ENCODE results near the gene ENTHD1. TPM values are rescaled to one million over a fixed set of nuclear protein-coding genes. Genes with fewer than 3 reads are reported as not detected.

ENTHD1 gene
- total and polyA plus RNA-seq, 2 donors (not counting 3 experiments of a cell fraction or from before 2014, with no cell fraction given): not detected

DNA sequence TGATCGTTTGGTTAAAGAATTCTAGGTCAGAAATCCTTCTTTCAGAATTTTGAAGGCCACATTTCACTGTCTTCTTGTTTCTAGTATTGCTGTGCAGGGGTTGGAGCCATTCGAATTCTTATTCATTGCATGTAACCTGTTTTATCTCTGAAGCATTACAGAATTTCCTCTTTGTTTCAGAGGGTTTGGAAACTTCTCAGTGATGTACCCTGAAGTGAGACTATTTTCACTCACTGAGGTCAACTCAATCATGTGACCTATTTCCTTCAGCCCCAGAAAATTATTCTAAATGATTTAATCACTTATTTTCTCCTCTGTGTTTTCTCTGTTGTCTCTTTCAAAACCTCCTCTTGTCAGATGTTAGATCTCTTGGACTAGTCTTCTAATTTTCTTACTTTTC, 147.8 kb downstream of the ENTHD1 start:
- Histone ChIP-seq H3K9me3 (replicated peaks; ENCODE audit: control insufficient read depth, insufficient read depth, low read length) (no peaks in the 10 kb centered on the region), H3K27ac (ENCODE audit: insufficient read depth, low read depth, low read length) (no peak overlapping the region), H4K20me1 (replicated peaks; ENCODE audit: control insufficient read depth, extremely low read depth, insufficient read depth, low read length) (no peaks in the 10 kb centered on the region), H2AFZ (ENCODE audit: low read depth, low read length) (no peak overlapping the region), H3K27me3 (ENCODE audit: control insufficient read depth in 2 of 2, insufficient read depth in 2 of 2, low read length in 2 of 2) (peaks cover 2 to 20% of the 10 kb centered on the region in 2 experiments), H3K9ac (replicated peaks; ENCODE audit: extremely low read depth, insufficient read depth, low read length) (no peak overlapping the region), H3K4me1 (ENCODE audit: control insufficient read depth, extremely low read depth, insufficient read depth, low read length) (no peaks in the 10 kb centered on the region), H3K9me1 (replicated peaks; ENCODE audit: control insufficient read depth, extremely low read depth, insufficient read depth, low read length) (no peaks in the 10 kb centered on the region), H3K79me2 (ENCODE audit: control insufficient read depth, insufficient read depth, low read length) (no peaks in the 10 kb centered on the region), H3K36me3 (ENCODE audit: control insufficient read depth in 2 of 2, extremely low read depth in 1 of 2, insufficient read depth in 2 of 2, low read length in 2 of 2) (no peaks in the 10 kb centered on the region), H3K4me3 (replicated peaks in 1 of 3; ENCODE audit: insufficient read depth in 1 of 3, low read depth in 1 of 3, low read length in 3 of 3) (no peak overlapping the region), H3K4me2 (ENCODE audit: insufficient read depth, low read length) (no peak overlapping the region)
- intact Hi-C loops (cut with micrococcal nuclease): no loop called here
- DNase-seq (ENCODE audit: low read depth, low spot score) (no peak), FAIRE-seq (no peak)
- BruUV-seq (replicated peaks): no TSS peak
- POLR2A ChIA-PET: interaction anchor here (0.7 kb wide), 1 partner anchor 8 kb away, joined by 3 read pairs; no protein-coding TSS in a partner anchor
- TF ChIP-seq, protein P1, sequence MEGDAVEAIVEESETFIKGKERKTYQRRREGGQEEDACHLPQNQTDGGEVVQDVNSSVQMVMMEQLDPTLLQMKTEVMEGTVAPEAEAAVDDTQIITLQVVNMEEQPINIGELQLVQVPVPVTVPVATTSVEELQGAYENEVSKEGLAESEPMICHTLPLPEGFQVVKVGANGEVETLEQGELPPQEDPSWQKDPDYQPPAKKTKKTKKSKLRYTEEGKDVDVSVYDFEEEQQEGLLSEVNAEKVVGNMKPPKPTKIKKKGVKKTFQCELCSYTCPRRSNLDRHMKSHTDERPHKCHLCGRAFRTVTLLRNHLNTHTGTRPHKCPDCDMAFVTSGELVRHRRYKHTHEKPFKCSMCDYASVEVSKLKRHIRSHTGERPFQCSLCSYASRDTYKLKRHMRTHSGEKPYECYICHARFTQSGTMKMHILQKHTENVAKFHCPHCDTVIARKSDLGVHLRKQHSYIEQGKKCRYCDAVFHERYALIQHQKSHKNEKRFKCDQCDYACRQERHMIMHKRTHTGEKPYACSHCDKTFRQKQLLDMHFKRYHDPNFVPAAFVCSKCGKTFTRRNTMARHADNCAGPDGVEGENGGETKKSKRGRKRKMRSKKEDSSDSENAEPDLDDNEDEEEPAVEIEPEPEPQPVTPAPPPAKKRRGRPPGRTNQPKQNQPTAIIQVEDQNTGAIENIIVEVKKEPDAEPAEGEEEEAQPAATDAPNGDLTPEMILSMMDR (IDR thresholded peaks at IDR 0.05; ENCODE audit: extremely low read depth in 1 of 2, insufficient read depth in 1 of 2, low read depth in 1 of 2, low read length in 2 of 2): no peak
- TF ChIP-seq EZH2 (IDR thresholded peaks at IDR 0.05; ENCODE audit: borderline replicate concordance, low read depth, low read length, severe bottlenecking) (no peak), JUN (IDR thresholded peaks at IDR 0.05; ENCODE audit: borderline replicate concordance, insufficient read depth, insufficient read length, low read depth) (no peak), FOS (IDR thresholded peaks at IDR 0.05; ENCODE audit: borderline replicate concordance, insufficient read depth, low read length) (no peak), POLR2A (IDR thresholded peaks at IDR 0.05; ENCODE audit: low read depth, low read length) (no peak), POLR2AphosphoS5 (IDR thresholded peaks at IDR 0.05; ENCODE audit: insufficient read depth, low read depth, low read length) (no peak), MYC (IDR thresholded peaks at IDR 0.05; ENCODE audit: low read depth, low read length) (no peak), GATA2 (IDR thresholded peaks at IDR 0.05; ENCODE audit: insufficient read depth, insufficient read length, low read depth, low read length) (no peak)
- TF ChIP-seq, protein P2, sequence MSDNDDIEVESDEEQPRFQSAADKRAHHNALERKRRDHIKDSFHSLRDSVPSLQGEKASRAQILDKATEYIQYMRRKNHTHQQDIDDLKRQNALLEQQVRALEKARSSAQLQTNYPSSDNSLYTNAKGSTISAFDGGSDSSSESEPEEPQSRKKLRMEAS (IDR thresholded peaks at IDR 0.05; ENCODE audit: insufficient read depth, insufficient read length): no peak
- dilution Hi-C loops (cut with MboI; ENCODE audit: extremely low pct_ligation_motif_present, low sequenced_read_pairs): no loop called here
- CTCF ChIA-PET: interaction anchor here (1.1 kb wide), 1 partner anchor 279 kb away, joined by 4 read pairs; no protein-coding TSS in a partner anchor
